ENCODE measurements around the gene TBX10. TPM values are rescaled to one million over a fixed set of nuclear protein-coding genes. Genes with fewer than 3 reads are reported as not detected.
A peak's percentile ranks its signal among the peaks of the same experiment; 100 is the strongest.
"Not testable (repeated sequence)": the region's sequence is repeated elsewhere in the genome, so short reads cannot be mapped to it uniquely, and the experiment has no call there.

The TBX10 gene
- total RNA-seq, 2 experiments from 2014 or later, result not detected

GRCh38 chr11:67645521-67646461 is 6.2 kb upstream of the TBX10 start:
- POLR2A ChIA-PET, result interaction anchor here (4.6 kb wide), 1 partner anchor 15 kb away, joined by 28 read pairs; the partner anchor contains the start of gene NUDT8
- DNase-seq (no peak), ATAC-seq (ENCODE audit: low read depth) (no peak)
- Mint-ChIP-seq H3K9me3 (no peaks in the 10 kb centered on the region), H3K27ac (peak overlapping the region; percentile 80), H3K4me1 (peaks cover 47% of the 10 kb centered on the region), H3K4me3 (peak overlapping the region; percentile 75), H3K27me3 (peaks cover 3% of the 10 kb centered on the region), H3K36me3 (no peaks in the 10 kb centered on the region)

- Mint-ChIP-seq H3K27me3 (peaks cover 4% of the 10 kb centered on the region), H3K4me3 (no peak overlapping the region), H3K4me1 (peaks cover 39% of the 10 kb centered on the region), H3K36me3 (no peaks in the 10 kb centered on the region), H3K9me3 (no peaks in the 10 kb centered on the region), H3K27ac (no peak overlapping the region)
- DNase-seq, result no peak
- ATAC-seq (ENCODE audit: low read depth), result no peak
- POLR2A ChIA-PET, result interaction anchor here (4.6 kb wide), 1 partner anchor 14 kb away, joined by 28 read pairs; the partner anchor contains the start of gene NUDT8
These were observed 5.2 kb upstream of the TBX10 start for GRCh38 chr11:67644472-67645418.

GRCh38 chr11:67644042-67644441 is 4.5 kb upstream of the TBX10 start:
- DNase-seq, result peak; percentile 25
- POLR2A ChIA-PET, result interaction anchor here (4.6 kb wide), 1 partner anchor 14 kb away, joined by 28 read pairs; the partner anchor contains the start of gene NUDT8
- peak overlapping the region; percentile 38 for H3K27ac Mint-ChIP-seq
- peaks cover 4% of the 10 kb centered on the region for H3K27me3 Mint-ChIP-seq
- H3K4me3 Mint-ChIP-seq, result no peak overlapping the region
- no peaks in the 10 kb centered on the region for H3K9me3 Mint-ChIP-seq
- no peaks in the 10 kb centered on the region for H3K36me3 Mint-ChIP-seq
- peaks cover 32% of the 10 kb centered on the region for H3K4me1 Mint-ChIP-seq
- no peak for ATAC-seq (ENCODE audit: low read depth)

- DNase-seq, result no peak
- H3K4me3 Mint-ChIP-seq, result no peak overlapping the region
- POLR2A ChIA-PET, result interaction anchor here (4.6 kb wide), 1 partner anchor 12 kb away, joined by 28 read pairs; the partner anchor contains the start of gene NUDT8
These were observed 2.9 kb upstream of the TBX10 start for GRCh38 chr11:67642173-67643120.

GRCh38 chr11:67641338-67642172 is 2.0 kb upstream of the TBX10 start:
- no peak for ATAC-seq (ENCODE audit: low read depth)
- Mint-ChIP-seq H3K36me3 (no peaks in the 10 kb centered on the region), H3K27me3 (peaks cover 6% of the 10 kb centered on the region), H3K9me3 (no peaks in the 10 kb centered on the region), H3K4me1 (peaks cover 21% of the 10 kb centered on the region), H3K4me3 (no peak overlapping the region), H3K27ac (no peak overlapping the region)
- no peak for DNase-seq
- POLR2A ChIA-PET, result no interaction called here

More at GRCh38 chr11:67642173-67643120, 2.9 kb upstream of the TBX10 start:
- no peak overlapping the region for H3K27ac Mint-ChIP-seq
- H3K9me3 Mint-ChIP-seq, result no peaks in the 10 kb centered on the region
- H3K36me3 Mint-ChIP-seq, result no peaks in the 10 kb centered on the region
- peaks cover 19% of the 10 kb centered on the region for H3K4me1 Mint-ChIP-seq
- no peak for ATAC-seq (ENCODE audit: low read depth)
- H3K27me3 Mint-ChIP-seq, result peaks cover 6% of the 10 kb centered on the region

- H3K9me3 Mint-ChIP-seq, result no peaks in the 10 kb centered on the region
- H3K27ac Mint-ChIP-seq, result no peak overlapping the region
- peaks cover 14% of the 10 kb centered on the region for H3K4me1 Mint-ChIP-seq
- H3K27me3 Mint-ChIP-seq, result peaks cover 6% of the 10 kb centered on the region
- ATAC-seq (ENCODE audit: low read depth), result no peak
- POLR2A ChIA-PET, result no interaction called here
- no peak for DNase-seq
- H3K4me3 Mint-ChIP-seq, result no peak overlapping the region
- no peaks in the 10 kb centered on the region for H3K36me3 Mint-ChIP-seq
These were observed 1.3 kb upstream of the TBX10 start for GRCh38 chr11:67640758-67641337.

- no peak overlapping the region for H3K27ac Mint-ChIP-seq
- peaks cover 6% of the 10 kb centered on the region for H3K27me3 Mint-ChIP-seq
- ATAC-seq (ENCODE audit: low read depth), result peak; percentile 73
- no peak overlapping the region for H3K4me3 Mint-ChIP-seq
- POLR2A ChIA-PET, result no interaction called here
- H3K36me3 Mint-ChIP-seq, result no peaks in the 10 kb centered on the region
- H3K9me3 Mint-ChIP-seq, result no peaks in the 10 kb centered on the region
- H3K4me1 Mint-ChIP-seq, result peaks cover 11% of the 10 kb centered on the region
- peak; percentile 64 for DNase-seq
These were observed 626 bp upstream of the TBX10 start for GRCh38 chr11:67640021-67640757.

GRCh38 chr11:67638535-67639437 is 777 bp downstream of the TBX10 start:
- peaks cover 9% of the 10 kb centered on the region for H3K4me1 Mint-ChIP-seq
- peak overlapping the region; percentile 2 for H3K27ac Mint-ChIP-seq
- POLR2A ChIA-PET, result interaction anchor here (1.5 kb wide), 1 partner anchor 9 kb away, joined by 5 read pairs; the partner anchor contains the start of gene NUDT8
- ATAC-seq (ENCODE audit: low read depth), result no peak
- peaks cover 6% of the 10 kb centered on the region for H3K27me3 Mint-ChIP-seq
- no peaks in the 10 kb centered on the region for H3K9me3 Mint-ChIP-seq
- DNase-seq, result no peak
- no peaks in the 10 kb centered on the region for H3K36me3 Mint-ChIP-seq
- no peak overlapping the region for H3K4me3 Mint-ChIP-seq

GRCh38 chr11:67637441-67637840 is 2.1 kb downstream of the TBX10 start:
- H3K4me3 Mint-ChIP-seq; H3K36me3 Mint-ChIP-seq; ATAC-seq (ENCODE audit: low read depth); DNase-seq; H3K27me3 Mint-ChIP-seq; H3K27ac Mint-ChIP-seq; H3K4me1 Mint-ChIP-seq; H3K9me3 Mint-ChIP-seq: not testable (repeated sequence)
- POLR2A ChIA-PET, result interaction anchor here (0.6 kb wide), 1 partner anchor 13 kb away, joined by 3 read pairs; no protein-coding TSS in a partner anchor

- Mint-ChIP-seq H3K27ac (no peak overlapping the region), H3K36me3 (no peaks in the 10 kb centered on the region), H3K9me3 (no peaks in the 10 kb centered on the region), H3K4me1 (peaks cover 9% of the 10 kb centered on the region), H3K27me3 (peaks cover 6% of the 10 kb centered on the region), H3K4me3 (no peak overlapping the region)
- POLR2A ChIA-PET, result interaction anchor here (0.6 kb wide), 1 partner anchor 14 kb away, joined by 3 read pairs; no protein-coding TSS in a partner anchor
- ATAC-seq (ENCODE audit: low read depth) (no peak), DNase-seq (no peak)
These were observed 2.6 kb downstream of the TBX10 start for GRCh38 chr11:67636962-67637361.
